GM11168 (cell line): ENCODE measurements around the gene SYCE3.
"Not testable (repeated sequence)": the region's sequence is repeated elsewhere in the genome, so short reads cannot be mapped to it uniquely, and the experiment has no call there.

Experiments used
- in situ Hi-C: fragments of 300-500 bp; cut with MboI; formaldehyde crosslinking; loops from one replicate; pipeline ENCODE4 v1.12.0; 2022; ENCODE audit warnings: low sequenced_read_pairs; ENCODE audit not compliant: unreplicated experiment

Gene SYCE3

DNA sequence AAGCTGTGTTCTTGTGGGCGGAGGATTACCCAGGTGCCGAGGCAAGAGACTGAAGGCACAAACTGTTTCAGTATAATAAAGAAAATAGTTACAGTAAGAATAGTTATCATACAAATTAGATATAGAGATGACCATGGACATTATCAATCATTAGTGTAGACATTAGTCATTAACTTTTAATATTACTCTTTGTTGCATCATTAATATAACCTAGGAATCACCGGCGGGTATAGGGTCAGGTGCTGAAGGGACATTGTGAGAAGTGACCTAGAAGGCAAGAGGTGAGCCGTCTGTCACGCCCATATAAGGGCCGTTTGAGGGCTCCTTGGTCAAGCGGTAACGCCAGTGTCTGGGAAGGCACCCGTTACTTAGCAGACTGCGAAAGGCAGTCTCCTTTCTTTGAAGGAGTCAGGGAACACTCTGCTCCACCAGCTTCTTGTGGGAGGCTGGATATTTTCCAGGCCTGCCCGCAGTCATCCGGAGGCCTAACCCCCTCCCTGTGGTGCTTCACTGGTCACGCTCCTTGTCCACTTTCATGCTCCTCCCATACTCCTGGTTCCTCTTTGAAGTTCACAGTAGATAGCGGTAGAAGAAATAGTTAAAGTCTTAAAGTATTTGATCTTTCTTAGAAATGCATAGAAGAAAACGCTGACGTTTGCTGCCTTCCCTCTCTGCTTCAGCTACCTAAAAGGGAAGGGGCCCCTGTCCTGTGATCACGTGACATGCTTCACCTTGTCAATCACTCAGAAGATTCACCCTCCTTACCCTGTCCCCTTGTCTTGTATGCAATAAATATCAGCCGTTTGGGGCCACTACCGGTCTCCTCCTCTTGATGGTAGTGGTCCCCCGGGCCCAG lies 28.6 kb downstream of the SYCE3 start:
- in situ Hi-C loops = not testable (repeated sequence)

DNA sequence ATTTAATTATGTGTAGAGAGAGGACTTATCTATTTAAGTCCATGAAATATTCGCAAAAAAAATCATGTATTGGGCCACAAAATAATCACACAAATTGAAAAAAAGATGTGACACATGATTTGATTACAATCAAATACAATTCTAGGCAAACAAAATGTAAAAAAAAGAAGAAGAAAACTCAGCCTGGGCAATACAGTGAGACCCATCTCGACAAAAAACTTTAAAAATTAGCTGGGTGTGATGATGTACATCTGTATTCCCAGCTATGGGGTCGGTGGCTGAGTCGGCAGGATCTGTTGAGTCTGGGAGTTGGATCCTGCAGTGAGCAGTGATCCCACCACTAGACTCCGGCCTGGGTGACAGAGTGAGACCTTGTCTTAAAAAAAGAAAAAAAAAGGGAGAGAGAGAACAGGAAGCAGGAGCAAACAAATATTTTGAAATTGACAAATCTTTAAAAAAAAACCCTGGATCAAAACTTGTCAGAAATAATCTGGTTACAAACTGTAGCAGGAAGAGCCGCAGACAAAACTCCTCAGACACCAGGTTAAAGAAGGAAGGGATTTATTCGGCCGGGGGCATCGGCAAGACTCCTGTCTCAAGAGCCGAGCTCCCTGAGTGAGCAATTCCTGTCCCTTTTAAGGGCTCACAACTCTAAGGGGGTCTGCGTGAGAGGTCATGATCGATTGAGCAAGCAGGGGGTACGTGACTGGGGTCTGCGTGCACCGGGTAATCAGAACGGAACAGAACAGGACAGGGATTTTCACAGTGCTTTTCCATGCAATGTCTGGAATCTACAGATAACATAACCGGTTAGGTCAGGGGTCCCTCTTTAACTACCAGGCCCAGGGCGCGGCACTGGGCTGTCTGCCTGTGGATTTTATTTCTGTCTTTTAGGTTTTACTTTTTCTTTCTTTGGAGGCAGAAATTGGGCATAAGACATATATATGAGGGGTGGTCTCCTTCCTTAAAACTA lies 29.6 kb downstream of the SYCE3 start:
- in situ Hi-C loops = no loop called here

DNA sequence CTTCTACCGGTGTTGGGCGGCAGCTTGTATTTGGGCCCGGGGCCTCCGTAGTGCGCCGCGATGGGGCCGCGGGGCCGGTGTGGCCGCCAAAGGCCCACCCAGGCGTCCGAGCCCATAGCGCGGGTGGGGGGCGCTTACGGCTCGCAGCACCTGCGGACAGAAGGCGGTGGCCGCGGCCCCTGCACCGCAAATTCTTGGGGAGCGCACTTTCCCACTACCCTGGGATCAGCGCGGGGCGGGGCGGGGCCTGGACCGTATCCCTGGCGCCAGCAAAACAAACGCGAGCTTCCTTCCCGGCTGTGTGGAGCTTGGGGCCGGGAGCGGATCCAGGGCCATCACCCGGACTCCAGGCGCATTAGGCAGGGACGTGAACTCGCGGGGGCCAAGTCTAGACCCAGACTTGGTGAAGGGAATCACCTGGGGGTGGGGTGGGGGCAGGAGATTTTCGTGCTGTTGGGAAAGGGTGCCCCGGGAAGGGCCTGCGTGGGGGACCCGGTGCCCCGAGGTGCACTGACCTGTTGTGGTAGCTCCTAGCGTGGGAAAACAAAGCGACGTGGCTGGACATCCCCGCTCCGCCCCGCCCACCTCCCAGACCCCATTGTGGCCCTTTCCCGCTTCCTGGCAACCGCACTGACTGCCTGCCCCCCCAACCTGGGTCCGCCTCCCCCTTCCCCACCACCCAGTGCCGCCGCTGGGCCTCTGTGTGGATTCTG lies 30.6 kb downstream of the SYCE3 start:
- in situ Hi-C loops = no loop called here

DNA sequence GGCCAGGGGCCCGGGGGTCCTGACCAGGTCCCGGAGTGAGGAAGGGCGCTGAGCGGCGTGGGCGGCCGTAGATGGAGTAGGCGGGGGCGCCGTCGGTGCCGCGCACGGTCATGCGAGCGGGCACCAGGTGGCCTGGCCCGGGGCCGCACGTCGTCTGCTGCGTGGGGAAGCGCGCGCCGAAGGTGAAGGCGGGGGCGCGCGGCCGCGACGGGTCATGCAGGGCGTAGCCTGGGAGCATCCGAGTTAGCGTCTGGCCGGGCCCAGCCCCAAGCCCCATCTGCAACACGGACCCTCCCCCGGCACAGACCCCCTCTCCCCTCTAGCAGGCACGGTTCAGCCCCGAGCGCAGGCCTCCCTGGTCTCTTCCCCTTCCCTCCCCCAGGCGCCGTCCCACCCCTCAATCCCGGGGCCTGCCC lies 31.2 kb downstream of the SYCE3 start:
- in situ Hi-C loops = no loop called here

DNA sequence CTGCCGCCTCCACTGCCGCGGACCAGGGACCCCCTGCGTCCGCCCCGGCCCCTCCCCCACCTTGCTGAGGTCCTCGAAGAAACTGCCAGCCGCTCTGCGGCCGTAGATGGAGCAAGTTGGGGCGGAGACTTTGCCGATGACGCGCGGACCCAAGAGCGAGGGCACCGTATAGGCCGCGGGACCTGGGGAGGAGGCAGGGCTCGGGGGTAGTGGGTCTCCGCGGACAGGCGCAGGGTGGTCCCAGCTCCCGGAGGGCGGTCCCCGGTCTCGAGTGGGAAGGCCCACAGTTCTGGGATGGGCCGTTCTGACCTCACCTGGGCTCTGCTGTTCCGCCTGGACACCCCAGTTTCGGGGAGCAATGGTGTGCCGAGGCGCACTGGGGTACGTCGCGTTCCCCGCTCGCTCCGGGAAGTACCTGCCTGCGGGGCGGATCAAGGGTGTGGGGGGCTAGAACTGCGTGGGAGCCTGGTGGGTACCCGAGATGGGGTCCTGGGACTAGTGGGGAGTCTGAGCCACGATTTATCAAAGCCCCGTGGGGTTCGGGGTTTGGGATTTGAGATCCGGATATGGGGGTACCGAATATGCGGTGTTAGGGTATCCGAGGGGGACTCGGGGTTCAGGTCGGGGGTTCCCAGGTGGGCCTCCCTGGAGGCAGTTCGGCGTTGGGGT lies 31.7 kb downstream of the SYCE3 start:
- in situ Hi-C loops = no loop called here

DNA sequence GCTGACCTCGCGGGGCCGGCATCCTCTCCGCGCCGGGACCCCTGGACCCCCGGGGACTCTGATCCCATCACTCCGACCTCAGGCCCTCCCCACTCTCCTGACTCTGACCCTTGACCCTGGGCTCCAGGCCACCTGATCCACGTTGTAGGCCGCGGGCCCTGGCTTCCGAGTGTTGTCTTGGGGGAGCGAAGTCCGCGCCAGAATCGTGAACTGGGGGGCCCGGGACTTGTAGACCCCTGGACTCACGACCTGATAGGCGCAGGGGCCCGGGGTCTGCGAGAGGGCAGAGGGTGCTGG lies 32.2 kb downstream of the SYCE3 start:
- in situ Hi-C loops = no loop called here

DNA sequence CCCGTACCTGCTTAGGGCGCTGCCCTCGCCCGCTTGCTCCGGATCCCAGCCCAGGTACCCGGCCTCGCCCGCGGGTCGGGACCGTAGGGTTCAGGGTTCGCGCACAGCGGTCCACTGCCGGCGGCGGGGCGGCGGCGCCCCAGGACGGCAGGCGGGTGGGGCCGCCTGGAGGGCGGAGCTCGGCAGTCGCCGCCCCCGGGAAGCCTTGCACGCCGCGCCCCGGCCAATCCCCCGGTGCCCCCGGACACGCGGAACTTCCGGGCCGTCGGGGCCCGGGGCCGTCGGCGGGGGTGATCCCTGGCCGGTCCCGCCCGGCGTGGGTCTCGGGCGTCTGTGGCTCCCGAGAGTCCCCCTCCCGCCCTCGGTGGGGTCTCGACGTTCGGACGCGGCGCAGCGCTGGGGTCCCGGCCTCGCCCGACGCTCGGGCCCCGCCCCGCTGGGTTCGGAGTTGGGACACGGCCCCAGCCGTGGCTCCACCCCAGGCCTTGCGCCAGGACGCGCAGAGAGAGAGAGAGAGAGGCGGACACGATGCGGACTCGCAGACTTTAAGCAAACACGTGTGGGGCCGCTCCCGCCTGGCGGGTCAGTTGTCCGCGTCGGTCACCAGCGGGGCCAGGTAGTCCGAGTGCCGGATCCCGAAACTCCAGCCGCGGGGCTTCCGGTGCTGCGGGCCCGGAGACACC lies 32.7 kb downstream of the SYCE3 start, which contains the start of gene TYMP:
TYMP (minus strand) TSS at position 116 of the 683 bp plus-strand sequence. CDS start 303 bp downstream, outside the sequence.
- in situ Hi-C loops = no loop called here

DNA sequence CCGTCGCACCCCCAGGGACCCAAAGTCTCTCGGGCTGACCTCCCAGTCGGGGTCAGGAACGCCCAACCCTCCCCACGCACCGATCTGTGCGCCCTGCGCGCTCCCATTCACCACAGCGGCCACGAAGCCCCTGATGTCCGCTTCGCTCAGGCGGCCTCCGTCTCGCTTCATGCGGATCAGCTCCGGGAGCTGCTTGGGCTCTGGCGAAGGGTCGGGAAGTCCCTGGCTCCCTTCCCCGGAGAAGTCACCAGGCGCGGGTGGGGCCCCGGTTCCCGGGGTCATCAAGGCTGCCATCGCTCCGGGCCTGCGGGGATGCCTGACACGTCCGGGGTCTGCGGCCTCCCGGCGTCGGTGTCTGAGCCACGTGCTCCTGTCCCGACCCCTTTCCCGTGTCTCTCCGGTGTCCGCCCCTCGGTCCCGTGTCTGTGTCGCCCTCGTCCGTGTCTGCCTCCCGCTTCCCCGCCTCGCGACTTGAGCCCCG lies 33.3 kb downstream of the SYCE3 start:
- in situ Hi-C loops = no loop called here

DNA sequence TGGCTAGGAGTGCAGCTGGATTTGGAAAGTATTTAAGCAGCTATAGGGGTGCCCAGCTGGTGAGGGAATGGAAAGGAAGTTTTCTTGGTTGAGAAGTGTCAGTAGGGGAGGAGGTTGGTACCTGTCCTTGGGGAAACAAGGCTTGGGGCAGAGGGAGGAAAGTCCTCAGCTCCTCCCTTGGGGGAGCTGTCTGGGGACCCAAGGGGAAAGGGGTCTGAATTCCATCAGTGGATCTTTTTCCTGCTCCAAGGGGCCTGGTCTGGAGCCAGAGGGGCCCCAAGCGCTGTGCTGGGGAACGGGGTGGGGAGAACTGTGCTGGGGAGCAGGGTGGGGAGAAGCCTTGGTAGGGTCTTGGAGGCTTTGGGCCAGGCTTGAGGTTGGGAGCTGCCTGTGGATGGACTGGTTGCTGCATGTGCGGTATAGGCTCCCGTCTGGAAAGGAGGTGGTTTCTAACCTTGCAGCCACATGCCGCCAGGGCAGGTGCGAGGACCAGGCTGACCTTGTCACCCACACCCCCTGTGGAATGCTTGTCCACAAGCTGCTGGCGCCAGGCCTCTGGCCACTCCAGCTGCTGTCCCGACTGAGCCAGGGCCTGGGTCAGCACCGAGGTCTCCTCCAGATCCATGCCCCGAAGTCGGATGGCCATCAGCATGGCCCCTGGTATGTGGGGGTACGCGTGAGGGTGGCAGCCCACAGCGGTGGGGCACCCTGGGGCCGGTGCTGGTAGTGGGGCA lies 33.9 kb downstream of the SYCE3 start:
- in situ Hi-C loops = no loop called here

DNA sequence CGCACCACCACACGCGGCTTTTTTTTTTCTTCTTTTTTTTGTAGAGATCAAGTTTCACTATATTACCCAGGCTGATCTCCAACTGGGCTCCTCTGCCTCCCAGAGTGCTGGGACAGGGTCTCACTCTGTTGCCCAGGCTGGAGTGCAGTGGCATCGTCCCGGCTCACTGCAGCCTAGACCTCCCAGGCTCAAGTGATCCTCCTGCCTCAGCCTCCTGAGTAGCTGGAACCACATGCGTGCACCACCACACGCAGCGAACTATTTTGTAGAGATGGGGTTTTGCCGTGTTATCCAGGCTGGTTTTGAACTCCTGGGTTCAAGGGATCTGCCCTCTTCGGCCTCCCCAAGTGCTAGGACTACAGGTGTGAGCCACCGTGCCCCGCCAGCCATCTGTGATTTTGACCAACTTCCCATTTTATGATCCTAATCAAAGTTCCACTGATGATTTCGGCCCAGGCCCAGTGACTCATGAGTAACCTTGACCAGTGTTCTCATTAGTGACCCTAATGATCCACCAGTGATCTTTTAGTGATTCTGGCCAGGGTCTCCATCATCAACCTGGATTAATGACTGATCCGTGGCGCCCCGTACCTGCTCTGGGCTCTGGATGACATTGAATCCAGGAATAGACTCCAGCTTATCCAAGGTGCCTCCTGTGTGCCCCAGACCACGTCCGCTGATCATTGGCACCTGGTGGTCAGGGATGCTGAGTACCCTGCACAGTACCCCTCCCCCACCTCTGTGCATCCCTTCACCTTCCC lies 34.6 kb downstream of the SYCE3 start:
- in situ Hi-C loops = no loop called here

DNA sequence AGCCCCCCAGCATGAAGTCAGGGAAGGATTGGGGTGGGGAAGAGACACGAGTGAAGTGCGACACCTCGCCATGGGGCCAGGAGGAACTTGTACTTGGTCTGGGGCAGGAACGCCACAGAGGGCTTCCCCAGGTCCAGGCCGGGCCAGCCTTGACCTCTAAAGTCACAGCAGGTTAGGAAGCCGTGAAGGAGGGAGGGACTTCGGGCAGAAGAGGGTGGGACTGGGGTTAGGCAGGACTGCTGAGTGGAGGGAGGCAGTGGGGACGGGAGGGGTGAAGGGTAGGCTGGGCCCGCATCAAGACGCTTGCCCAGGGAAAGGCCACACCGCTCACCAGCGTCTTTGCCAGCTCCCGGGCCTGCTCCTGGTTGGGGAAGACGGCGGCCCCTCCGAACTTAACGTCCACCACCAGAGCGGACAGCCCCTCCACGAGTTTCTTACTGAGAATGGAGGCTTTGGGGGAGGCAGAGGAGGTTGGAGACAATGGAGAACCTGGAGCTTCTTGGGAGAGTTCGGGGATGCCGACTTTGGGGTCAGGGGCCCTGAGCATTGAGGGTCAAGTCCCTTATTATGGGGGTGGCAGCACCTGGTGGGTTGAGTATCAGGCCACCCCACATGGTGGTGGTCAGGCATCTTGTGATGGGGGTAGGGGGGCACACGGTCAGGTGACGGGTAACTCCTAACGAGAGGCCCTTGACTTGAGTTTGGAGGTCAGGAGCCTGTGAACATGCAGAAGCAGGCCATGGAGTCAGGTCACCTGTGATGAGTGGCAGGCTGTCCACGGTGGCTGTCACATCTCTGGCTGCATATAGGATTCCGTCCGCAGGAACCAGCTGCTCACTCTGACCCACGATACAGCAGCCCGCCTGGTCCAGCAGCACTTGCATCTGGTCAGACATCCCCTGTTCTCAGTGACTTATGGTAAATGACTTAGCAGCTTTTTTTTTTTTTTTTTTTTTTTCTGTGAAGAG lies 35.6 kb downstream of the SYCE3 start:
- in situ Hi-C loops = no loop called here

DNA sequence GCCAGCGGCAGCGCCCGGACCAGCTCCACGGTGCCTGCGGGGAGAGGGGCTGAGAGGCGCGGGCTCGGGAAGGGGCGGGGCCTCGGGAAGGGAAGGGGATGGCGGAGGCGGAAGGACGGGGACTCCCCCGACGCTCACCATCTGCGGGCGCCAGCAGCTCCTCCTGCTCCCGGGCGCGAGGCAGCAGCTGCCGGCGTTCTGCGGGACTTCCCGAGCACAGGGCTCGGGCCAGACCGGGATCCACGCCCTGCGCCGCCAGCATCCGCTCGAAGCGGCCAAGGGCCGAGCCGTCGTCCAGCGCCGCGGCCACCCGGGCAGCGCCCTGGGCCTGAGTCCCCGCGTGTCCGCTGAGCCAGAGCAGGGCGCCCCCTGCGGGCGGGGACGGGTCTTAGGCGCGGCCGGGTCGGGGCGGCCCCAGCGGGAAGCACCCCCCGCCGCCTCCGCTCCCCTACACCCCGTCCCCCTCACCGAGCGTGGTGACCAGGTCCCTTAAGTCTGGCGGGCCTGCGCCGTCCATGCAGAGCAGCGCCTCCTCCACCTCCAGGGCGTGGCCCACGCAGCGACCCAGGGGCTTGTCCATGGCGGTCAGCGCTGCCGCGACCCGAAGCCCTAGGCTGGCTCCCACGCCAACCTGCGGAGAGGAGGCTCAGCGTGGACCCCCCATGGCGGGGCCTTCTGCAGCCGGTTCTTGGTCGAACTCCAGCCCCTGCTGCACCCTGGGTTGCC lies 36.4 kb downstream of the SYCE3 start:
- in situ Hi-C loops = no loop called here

DNA sequence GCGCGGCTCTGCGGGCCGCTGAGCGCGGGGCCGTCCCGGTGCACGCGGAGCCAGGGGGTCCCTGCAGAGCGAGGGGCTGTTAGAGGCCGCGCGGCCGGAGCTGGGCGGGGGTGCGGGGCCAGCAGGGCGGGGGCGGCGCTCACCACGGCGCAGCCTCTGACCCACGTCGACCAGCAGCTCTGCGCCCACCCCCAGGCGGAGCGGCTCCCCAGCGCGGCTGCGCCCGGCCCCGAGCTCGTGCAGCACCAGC lies 36.9 kb downstream of the SYCE3 start:
- in situ Hi-C loops = no loop called here

DNA sequence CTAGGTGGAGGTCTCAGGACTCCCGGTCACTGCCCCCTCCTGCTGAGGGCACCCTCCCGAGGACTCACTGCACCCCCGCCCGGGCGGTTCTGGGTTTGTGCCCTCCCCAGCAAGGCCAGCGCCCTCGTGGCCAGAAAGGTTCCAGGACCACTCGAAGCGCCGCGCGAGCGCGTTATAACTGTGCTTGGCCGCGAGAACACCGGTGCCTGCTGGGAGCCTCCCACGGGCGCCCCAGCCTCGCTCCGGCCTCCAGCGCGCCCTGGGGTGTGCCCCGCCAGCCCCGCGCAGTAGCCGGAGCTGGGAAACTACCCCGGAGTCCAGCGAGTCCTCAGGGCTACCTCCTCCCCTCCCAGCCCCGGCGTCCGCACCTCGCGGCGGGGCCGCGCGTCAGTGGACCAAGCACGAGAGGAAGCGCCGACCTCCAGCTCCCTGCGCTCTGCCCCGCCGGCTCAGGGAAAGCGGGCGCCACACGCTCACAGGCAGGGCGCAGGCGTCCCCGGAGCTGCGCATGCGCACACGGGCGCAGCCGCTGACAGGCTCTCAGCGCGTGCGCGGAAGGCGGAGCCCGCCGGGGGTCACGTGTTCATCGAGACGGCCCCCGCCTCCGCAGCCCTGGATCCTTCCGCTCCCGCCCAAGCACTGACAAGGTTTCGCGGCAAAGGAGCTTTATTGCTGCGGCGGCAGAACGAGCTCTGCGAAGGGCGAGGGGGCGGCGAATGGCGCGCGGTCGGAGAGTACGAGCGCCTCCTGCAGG lies 37.4 kb downstream of the SYCE3 start, which contains the start of gene SCO2:
SCO2 (minus strand) TSS at position 495 of the 754 bp plus-strand sequence. CDS start 1,187 bp downstream, outside the sequence.
- in situ Hi-C loops = no loop called here

DNA sequence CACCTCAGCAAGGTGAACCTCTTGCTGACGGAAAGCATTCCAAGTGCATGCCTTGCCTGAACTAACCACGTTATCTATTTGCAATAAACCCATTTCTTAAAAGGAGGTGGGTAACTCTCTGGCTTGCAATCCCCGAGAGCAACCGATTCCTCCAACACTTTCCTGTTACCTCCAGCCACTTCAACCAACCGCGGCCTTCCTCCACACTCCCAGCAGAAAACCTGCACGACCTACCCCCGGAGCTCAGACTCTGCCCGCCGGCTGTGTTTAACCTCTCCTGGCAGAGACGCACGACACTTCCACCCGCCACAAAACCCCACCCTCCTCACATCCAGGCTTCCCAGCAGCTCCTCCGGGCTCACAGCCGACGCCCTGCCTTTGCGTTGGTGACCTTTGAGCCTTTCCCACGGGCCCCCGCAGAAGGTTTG lies 38.0 kb downstream of the SYCE3 start:
- in situ Hi-C loops = no loop called here
